ENCODE results near the gene SLC39A6. TPM values are rescaled to one million over a fixed set of nuclear protein-coding genes. Genes with fewer than 3 reads are reported as not detected.
A peak's percentile ranks its signal among the peaks of the same experiment; 100 is the strongest.

The SLC39A6 gene
- total and polyA plus RNA-seq, 2 of the 13 experiments (the other 11 are each of a cell fraction or from before 2014, with no cell fraction given): 41.7 to 59.2 TPM

GRCh38 chr18:36067055-36067957 lies 61.8 kb downstream of the SLC39A6 start, which contains the start of gene RPRD1A (continued):
- TF ChIP-seq DBP (CRISPR knock-in tag; IDR thresholded peaks at IDR 0.05; ENCODE audit: not compliant biosample characterization) (no peak), ATF7-NPFF (CRISPR knock-in tag; IDR thresholded peaks at IDR 0.05; ENCODE audit: low read depth) (peak; percentile 60), ZNF3 (CRISPR knock-in tag; IDR thresholded peaks at IDR 0.05) (no peak), ZNF207 (IDR thresholded peaks at IDR 0.05; ENCODE audit: borderline replicate concordance) (no peak), ZNF235 (CRISPR knock-in tag; IDR thresholded peaks at IDR 0.05; ENCODE audit: borderline replicate concordance) (no peak), BATF2 (CRISPR knock-in tag; IDR thresholded peaks at IDR 0.05) (no peak), ZNF570 (CRISPR knock-in tag; IDR thresholded peaks at IDR 0.05; ENCODE audit: borderline replicate concordance) (no peak), ZNF543 (CRISPR knock-in tag; IDR thresholded peaks at IDR 0.05) (0 out of 2 replicates have a peak, but pooled peaks have one; percentile 42), ZBTB7A (CRISPR knock-in tag; IDR thresholded peaks at IDR 0.05) (peak; percentile 82), MED1 (CRISPR knock-in tag; IDR thresholded peaks at IDR 0.05) (peak; percentile 47; the same call in 1 of the 2 replicates), SIX4 (CRISPR knock-in tag; IDR thresholded peaks at IDR 0.05) (no peak), ZMYM4 (CRISPR knock-in tag; IDR thresholded peaks at IDR 0.05) (peak; percentile 96)
- TF ChIP-seq, protein P1, sequence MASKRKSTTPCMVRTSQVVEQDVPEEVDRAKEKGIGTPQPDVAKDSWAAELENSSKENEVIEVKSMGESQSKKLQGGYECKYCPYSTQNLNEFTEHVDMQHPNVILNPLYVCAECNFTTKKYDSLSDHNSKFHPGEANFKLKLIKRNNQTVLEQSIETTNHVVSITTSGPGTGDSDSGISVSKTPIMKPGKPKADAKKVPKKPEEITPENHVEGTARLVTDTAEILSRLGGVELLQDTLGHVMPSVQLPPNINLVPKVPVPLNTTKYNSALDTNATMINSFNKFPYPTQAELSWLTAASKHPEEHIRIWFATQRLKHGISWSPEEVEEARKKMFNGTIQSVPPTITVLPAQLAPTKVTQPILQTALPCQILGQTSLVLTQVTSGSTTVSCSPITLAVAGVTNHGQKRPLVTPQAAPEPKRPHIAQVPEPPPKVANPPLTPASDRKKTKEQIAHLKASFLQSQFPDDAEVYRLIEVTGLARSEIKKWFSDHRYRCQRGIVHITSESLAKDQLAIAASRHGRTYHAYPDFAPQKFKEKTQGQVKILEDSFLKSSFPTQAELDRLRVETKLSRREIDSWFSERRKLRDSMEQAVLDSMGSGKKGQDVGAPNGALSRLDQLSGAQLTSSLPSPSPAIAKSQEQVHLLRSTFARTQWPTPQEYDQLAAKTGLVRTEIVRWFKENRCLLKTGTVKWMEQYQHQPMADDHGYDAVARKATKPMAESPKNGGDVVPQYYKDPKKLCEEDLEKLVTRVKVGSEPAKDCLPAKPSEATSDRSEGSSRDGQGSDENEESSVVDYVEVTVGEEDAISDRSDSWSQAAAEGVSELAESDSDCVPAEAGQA (IDR thresholded peaks at IDR 0.05; ENCODE audit: low read depth): peak; percentile 96
- TF ChIP-seq, protein P1 (CRISPR knock-in tag; IDR thresholded peaks at IDR 0.05; ENCODE audit: borderline replicate concordance): no peak
- TF ChIP-seq, protein P2, sequence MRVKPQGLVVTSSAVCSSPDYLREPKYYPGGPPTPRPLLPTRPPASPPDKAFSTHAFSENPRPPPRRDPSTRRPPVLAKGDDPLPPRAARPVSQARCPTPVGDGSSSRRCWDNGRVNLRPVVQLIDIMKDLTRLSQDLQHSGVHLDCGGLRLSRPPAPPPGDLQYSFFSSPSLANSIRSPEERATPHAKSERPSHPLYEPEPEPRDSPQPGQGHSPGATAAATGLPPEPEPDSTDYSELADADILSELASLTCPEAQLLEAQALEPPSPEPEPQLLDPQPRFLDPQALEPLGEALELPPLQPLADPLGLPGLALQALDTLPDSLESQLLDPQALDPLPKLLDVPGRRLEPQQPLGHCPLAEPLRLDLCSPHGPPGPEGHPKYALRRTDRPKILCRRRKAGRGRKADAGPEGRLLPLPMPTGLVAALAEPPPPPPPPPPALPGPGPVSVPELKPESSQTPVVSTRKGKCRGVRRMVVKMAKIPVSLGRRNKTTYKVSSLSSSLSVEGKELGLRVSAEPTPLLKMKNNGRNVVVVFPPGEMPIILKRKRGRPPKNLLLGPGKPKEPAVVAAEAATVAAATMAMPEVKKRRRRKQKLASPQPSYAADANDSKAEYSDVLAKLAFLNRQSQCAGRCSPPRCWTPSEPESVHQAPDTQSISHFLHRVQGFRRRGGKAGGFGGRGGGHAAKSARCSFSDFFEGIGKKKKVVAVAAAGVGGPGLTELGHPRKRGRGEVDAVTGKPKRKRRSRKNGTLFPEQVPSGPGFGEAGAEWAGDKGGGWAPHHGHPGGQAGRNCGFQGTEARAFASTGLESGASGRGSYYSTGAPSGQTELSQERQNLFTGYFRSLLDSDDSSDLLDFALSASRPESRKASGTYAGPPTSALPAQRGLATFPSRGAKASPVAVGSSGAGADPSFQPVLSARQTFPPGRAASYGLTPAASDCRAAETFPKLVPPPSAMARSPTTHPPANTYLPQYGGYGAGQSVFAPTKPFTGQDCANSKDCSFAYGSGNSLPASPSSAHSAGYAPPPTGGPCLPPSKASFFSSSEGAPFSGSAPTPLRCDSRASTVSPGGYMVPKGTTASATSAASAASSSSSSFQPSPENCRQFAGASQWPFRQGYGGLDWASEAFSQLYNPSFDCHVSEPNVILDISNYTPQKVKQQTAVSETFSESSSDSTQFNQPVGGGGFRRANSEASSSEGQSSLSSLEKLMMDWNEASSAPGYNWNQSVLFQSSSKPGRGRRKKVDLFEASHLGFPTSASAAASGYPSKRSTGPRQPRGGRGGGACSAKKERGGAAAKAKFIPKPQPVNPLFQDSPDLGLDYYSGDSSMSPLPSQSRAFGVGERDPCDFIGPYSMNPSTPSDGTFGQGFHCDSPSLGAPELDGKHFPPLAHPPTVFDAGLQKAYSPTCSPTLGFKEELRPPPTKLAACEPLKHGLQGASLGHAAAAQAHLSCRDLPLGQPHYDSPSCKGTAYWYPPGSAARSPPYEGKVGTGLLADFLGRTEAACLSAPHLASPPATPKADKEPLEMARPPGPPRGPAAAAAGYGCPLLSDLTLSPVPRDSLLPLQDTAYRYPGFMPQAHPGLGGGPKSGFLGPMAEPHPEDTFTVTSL (CRISPR knock-in tag; IDR thresholded peaks at IDR 0.05; ENCODE audit: borderline replicate concordance): no peak; the same call in 1 of the 2 replicates
